GM18867 (cell line): ENCODE results near the gene COASY.
A peak's percentile ranks its signal among the peaks of the same experiment; 100 is the strongest.

Experiments
- ATAC-seq: cut with Tn5 transposase; IDR thresholded peaks from one replicate; pipeline ENCODE4 v1.9.1; 2021; ENCODE audit warnings: mild to moderate bottlenecking, moderate library complexity; ENCODE audit not compliant: unreplicated experiment

Gene COASY

DNA sequence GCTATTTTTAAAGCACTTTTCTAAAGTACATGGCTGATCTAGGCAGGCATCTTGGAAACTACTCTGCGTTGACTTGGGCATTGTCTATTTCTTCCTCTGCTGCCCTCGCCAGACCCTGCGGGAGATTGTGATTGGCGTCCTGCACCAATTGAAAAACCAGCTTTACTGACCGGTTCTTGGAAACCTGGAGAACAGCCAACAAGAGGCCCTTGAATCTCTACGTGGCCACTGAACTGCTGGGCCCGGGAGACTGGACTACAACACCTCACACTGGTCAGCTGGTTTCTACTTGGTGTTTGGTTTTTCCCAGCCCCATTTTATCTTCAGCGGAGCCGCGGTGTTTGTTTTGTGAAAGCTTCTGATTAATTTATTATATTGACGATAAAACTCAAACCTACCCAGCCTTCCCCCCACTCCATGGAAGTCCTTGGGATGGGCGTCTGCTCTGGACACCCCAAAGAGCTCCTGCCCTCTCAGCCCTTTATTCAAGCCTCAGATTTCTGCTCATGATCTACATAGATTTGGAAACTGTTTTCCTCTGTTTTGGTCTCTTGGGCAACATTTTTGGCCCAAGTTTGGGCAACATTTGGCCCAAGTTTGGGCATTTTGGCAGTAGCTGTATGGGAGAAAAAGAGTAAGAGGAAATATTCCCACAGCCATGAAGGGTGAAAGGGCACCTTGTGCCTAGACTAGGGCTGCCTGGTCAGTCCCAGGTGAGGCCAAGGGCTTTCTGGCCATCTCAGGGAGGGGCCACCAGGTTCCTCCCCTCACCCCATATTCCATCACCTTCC, 9.7 kb downstream of the COASY start:
- no peak for ATAC-seq

DNA sequence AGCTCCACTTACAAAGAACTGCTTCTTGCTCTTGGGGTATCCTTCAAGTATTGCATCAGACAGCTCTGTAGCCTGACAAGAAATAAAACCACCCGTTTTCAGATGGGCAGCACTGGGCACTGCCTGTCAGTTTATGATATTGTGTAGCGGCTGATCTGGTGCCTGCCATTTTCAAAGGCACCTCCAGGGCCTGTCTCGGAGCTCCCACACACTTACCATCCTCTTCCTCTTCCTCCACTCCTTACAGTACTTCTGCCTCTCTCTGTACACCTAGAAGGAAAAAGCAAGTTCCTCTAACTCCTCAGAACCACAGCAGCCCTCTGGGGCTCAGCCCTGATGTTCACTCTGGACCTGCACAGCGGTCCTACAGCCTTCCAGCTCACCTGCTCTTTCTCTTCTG, 11.1 kb downstream of the COASY start:
- ATAC-seq: no peak

DNA sequence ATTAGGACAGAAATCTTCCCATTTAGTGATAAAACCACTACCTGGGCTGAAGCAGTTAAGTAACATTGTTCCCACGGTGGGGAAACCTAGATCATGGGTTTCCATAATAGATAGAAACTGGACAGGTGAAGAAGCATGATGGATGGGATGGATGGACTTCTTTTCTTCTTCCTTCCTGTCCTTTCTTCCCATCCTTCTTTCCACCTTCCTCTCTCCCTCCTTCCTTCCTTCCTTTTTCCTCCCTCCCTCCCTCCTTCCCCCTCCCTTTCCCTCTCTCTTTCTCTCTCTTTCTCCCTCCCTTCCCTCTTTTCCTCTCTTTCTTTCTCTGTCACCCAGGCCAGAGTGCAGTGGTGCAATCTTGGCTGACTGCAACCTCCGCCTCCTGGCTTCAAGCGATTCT, 12.5 kb downstream of the COASY start:
- no peak for ATAC-seq

DNA sequence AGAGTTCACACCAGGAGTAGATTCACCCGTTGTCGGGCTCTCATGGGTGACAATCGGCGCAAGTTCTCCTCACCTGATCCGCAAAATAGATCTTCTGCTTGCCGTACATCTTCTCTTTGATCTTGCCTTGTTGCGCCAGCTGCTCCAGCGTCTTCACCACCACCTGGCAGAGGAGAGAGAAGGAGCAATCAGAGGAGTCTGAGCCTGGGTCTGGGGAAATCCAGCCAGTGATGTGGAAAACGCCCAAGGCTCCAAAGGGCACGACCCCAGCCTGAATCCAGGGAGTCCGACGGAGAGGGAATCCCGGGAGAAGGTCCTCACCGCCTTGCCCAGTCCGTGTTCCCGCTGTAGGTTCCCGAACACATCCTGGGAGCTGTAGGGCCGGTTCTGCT, 15.2 kb downstream of the COASY start:
- ATAC-seq: no peak

DNA sequence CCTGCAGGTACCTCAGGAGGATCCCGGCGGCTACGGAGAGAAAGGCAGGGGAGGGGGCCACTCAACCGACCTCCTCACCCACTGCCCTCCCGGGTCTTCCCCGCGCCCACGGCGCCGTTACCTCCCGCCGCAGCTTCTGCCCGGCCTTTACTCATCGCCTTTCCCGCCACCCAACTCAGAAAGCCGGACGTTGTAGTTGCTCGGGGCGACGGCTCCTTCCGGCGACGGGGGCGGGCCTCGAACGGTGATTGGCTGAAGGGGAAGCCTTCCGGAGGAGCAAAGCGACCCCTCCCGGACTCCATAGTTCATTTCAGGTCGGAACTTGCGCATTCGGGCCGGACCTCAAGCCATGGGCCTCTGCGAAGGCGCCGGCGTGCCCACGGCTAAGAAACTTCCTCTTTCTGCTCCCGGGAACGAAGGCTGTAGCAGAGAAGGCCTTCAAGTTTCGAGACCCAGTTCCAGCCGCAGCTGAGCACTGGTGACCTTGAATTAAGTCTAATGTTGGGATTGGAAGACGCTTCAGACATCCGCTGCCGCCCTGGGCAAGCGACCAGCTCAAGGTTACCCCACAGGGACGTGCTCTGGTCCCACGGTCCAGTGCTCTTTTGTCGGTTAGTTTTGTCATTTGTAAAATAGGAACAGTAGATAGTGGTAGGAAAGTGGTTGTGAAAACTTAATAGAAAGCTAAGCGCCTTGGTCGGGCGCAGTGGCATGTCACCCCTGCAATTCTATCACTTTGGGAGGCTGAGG, 15.8 kb downstream of the COASY start, which contains the start of gene PSMC3IP:
TSS of gene PSMC3IP (minus strand) at position 198 of the 750 bp plus-strand sequence. CDS start at position 155, 43 bp downstream.
- peak; percentile 66 for ATAC-seq

DNA sequence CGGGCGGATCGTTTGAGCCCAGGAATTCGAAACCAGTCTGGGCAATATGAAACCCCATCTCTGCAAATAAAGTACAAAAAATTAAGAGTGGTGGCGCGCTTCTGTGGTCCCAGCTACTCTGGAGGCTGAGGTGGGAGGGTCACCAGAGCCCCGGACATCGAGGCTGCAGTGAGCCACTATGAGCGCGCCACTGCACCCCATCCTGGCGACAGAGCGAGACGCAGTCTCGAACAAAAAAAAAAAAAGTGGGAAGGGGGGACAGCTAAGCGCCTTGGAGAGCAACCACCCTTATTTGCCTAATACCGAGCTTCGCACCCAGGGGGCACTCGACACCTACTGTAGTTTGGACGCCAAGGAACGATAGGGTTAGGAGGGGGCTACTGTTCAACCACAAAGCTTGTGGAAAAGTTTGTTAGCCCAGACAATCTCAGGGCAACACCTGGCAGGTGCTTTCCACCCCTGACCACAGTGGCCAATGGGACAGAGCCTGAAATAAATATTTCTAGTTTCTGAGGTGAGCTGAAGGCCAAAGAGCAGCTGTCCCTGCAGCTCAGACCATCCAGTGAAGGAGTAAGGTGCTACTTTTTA, 16.4 kb downstream of the COASY start:
- peak; percentile 47 for ATAC-seq

DNA sequence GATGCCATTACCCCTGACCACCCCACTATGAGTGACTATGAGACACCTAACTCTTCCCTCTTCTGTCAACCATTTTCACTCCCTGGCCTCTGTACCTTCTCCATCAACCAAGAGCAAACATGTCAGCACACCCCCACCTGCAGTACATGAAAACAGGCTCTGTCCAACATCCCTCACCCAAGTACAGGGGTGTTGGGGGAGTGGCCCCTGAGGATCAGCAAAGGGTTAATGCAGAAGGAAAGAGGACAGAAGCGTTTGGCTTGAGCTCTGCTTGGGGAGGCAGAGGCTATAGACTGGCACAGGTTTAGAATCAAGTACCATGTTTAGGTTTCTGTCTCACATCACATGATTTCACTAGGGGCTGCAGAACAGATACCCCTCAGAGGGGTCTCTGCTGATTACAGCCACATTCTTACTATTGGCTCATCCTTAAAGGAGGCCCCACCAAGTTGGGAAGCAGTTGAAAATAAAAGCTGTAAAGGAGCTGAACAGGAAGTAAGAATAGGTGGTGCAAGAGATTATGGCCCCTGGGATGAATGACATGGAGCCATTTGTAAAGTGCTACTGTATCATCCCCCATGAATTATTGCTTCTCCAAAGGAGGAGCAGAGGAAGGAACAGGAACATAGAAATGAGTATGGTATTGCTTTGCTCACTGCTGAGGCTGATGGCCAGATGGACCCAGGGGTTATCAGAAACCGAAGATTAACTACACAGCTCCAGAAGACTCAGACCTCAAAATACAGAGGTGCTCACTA, 18.0 kb downstream of the COASY start:
- no peak for ATAC-seq

DNA sequence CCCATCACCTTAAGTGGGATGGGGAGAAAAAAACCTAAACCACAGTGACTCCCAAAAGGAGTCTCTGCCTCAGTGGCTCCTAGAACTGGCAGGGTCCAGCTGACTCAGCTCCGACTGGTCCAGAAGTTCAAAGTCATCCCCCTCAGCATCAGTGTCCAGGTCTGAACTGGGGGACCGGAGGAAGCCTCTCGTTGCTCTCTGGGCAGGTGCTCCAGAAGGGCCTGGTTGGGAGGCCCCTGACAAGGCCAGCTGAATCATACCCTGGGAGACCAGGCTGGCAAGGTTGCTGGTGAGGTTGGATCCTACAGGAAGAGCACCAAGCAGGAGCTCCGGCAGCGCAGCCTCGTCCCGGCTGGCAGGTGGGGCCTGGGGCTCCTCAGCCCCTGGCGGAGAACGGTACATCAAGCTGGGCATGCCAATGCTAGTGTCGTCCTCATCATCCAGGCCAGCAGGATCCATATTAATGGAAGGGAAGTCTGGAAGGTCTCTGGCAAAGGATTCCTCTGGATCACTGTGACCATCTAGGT, 19.9 kb downstream of the COASY start:
- ATAC-seq: no peak

DNA sequence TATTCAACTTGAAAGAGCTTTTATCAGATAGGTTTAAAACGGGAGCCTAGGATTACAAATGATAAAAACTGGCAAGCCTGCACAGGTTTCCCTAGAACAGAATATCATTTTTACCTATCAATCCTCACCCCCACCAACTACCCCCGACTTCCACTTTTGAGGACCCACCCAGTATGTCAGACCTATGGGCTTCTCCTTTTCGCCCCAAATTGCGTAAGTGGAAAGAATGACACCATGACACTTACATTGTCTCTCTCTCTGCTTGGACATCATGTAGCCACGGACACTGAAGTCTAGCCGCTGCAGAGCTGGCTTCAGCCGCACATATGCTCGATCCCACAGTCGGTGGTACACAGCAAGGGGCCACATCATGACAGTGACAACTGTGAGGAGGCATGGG, 22.9 kb downstream of the COASY start:
- no peak for ATAC-seq

DNA sequence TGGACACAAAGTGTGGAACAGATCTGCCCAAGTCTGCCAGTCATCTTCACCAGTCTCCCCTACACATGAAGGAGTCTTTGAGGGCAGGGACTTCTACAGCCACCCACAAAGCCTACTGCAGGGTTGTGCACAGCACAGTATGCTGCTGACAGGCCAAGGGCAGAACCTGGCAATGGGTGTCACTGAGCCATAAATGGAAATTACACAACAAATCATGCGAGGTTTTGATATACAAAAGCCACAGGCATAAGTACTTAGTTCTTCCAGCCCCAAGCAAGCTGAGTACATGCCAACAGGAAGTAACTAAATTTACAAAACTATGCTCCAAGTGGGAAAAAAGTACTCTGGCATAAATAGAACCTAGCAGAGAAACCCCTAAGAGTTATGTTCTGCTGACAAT, 23.4 kb downstream of the COASY start:
- ATAC-seq: no peak

DNA sequence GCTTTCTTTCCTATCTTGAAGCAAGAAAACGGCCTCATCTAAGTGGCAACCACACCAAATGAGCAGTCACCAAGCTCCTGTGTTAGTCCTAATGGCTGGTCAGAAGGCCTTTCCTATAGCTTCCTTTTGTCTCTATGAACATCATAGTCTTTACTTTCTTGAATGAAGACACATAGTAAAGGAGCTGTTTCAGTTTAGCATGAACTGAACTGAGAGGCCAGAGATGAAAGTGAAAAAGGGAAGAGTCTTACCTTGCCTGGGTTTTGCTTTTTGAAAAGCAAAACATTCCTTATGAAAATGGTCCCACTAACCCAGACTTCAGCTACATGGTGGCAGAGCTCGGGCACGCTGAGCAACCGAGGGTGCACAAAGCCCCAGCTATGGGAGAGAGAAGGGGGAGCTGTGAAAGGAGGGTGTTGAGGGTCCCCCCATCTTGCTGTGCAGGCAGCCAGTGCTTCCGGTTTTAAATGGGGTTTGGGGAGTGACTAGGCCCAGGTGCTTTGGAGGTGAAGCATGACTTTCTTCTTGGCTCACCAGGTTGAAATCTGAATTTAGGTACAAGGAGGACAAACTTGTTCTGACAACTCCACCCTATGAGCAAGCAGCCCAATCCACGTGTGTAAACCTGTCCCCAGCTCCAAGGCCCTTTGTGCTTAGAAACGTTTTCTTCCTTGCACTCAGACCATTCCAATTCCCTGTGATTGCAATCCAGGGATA, 24.7 kb downstream of the COASY start:
- ATAC-seq: peak; percentile 55

DNA sequence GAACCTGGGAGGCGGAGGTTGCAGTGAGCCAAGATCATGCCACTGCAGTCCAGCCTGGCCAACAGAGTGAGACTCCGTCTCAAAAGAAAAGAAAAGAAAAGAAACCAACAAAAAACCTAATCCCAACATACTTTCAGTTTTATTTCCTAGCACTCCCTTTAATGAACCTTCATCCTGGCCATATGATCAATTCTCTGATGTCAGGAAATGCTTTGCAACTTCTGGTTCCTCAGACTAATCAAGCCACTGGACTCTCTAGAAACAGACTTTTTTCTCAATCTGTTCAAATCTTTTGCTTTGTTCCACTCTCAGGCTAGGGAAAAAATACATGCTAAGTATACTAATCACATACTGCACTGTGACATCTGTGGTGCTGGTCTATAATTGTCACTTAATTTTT, 28.9 kb downstream of the COASY start:
- no peak for ATAC-seq

DNA sequence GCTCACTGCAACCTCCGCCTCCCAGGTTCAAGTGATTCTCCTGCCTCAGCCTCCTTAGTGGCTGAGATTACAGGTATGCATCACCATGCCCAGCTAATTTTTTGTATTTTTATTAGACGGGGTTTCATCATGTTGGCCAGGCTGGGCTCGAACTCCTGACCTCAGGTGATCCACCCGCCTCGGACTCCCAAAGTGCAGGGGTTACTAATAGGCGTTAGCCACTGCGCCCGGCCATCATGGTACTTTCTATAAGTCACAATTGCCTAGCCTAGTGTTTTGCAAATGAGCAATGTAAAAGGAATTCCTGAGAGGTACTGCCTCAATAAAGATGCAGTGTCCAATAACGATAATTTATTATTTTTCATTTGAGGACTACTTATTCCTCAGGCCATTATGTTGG, 29.5 kb downstream of the COASY start:
- no peak for ATAC-seq

DNA sequence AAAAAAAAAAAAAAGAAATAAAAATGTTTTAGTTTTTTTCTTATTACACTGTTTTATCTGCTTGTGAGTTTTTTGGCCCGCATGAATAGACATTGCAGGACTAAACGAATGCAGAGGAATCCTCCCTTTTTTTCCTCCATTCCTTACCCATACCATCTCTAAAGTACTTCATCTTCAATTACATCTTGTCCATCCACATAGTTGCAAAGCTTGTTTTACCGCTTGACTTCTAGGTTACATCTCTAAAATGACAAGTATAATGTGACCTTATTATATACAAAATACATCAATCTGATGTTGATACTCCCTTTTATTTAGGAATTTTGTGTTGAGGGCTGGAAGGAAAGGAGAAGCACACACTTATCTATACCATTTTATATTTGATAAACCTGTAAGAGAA, 34.4 kb downstream of the COASY start:
- no peak for ATAC-seq

DNA sequence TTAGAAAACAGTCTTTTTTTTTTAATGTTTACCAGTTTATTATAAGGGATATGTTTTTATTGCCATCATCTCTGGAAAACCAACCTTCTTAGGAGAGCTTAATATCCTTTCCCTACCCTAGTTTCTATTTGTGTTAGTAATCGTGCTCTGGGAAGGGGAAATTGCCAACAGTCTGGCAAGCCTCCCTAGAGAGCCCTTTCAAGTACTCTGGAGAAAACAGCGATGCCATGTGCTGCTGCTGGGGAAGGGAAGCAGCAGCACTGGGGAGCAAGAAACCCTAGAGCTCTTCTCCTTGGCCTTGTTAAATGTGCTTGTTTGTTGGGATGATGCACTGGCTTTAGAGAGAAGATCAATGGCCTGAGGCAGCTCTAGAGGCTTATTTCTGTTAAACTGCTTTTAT, 37.0 kb downstream of the COASY start:
- ATAC-seq: no peak

DNA sequence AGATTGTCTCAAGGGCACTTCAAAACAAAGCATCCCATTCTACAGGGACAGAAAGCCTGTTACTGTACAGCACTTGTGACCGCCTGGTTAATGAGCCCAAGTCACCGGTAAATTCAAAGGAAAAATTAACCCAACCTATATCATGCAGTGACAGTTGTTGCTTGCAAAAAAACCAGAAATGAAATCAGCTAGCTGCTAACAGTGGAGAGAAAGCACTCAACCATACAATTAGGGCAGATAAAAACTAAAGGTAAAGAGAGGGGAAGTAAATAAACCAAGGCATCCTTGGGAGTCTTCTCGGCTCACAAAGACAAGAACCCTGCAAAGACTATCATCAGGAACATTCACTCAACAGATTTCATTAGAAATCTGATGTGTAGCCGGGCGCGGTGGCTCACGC, 41.4 kb downstream of the COASY start:
- no peak for ATAC-seq

DNA sequence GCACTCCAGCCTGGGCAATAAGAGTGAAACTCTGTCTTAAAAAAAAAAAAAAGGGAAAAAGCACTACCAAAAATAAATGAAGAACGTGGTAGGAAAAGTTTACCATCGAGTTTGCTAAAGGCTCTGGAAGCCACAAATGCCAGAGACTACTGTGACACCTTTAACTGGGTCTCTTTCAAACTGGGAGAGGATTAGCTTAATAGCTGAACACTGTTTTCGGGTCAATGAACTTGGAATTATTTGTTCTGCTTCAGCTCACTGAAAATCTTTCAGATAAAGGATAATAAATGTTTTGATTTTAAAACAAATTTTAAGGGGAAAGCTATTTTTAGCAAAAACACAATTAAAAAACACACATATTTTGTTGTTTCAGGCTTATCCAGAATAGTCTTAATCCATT, 45.8 kb downstream of the COASY start:
- ATAC-seq: no peak

DNA sequence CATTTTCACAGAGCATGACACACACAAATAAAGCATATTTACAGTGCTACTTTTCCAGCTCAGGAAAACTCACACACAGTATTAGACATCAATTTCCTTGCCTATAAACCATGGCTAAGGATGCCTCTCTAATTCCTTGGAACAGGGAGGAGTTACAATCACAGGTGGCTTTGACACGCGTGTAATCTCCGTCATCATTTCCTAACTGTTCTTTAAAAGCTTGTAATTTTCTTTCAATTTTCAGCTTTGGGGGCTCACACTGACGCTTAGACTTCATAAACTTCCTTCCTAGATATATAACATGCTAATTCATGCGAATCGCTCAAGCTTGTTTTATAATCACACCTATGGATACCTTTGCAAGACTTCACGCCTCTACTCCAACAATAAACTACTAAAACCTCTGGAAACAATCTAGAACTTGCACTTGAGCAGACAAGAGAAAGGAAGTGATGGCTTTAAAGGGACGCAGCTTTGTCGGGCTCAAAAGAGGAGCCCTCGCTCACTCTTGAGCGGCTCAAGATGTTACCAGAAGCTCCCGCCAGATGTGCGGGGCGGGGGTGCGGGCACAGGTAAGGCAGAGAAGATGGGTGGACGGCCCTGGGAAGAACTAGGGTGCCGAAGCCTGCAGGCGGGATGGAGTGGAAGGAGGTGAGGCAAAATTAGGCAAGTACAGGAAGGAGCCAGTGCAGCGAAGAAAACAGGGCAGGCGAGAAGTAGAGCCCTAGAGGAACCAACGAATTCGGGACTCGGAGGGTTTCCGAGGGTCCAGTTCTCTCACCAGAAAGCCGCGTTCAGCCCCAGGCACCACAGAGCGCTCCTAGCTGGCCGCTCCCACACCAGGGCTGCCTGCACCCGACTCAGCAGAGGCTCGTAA, 46.6 kb downstream of the COASY start:
- ATAC-seq: peak; percentile 36

DNA sequence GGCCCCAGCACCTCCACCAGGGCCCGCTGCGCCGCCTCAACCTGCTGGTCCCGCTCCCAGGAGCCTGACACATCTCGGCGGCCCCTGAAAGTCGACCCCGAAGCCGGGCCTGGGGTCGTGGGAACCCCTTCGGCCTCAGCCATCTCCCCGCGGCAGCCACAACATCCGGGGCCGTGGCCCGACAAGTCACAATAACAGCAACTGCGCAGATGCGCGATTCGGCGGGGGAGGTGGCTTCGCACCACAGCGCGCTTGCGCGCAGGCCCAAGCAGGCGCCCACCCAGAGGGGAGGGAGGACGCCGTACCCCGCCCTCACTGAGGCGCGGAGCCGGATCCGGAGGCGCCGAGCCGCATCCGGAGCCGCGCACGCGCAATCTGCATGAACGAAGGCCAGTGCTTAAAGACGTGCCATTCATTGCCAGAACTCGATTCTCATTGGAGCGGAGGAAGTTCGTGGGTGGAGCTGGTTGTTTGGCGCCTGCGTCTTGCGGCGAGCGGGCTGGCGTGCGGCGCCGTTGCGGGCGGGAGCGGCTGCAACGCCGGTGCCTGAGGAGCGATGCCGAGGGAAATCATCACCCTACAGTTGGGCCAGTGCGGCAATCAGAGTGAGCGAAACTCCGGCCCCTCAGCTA, 47.4 kb downstream of the COASY start, which contains the start of the genes RETREG3 and TUBG1:
TSS of gene RETREG3 (minus strand) at position 193 of the 632 bp plus-strand sequence. CDS start at position 143, 50 bp downstream.
TSS of gene TUBG1 (plus strand) at position 502 of the 632 bp plus-strand sequence. CDS start at position 557, 55 bp downstream.
- ATAC-seq: peak; percentile 89
